ENCODE measurements around the gene FOCAD.
A peak's percentile ranks its signal among the peaks of the same experiment; 100 is the strongest.

- TF ChIP-seq CTCF (IDR thresholded peaks at IDR 0.05; ENCODE audit: low read length): peak; percentile 92
- no peak for TF ChIP-seq EZH2 (IDR thresholded peaks at IDR 0.05; ENCODE audit: borderline replicate concordance, low read length)
These were observed 257.2 kb downstream of the FOCAD start for GRCh38 chr9:20941174-20941690.
